GM12878 (cell line): ENCODE results near the gene IVD. TPM values are rescaled to one million over a fixed set of nuclear protein-coding genes. Genes with fewer than 3 reads are reported as not detected.

Experiments used
- BACH1 ChIP-seq: fragments of 450-650 bp; IDR thresholded peaks from 2 replicates; pipeline ENCODE4 v1.6.1; 2017; ENCODE audit warnings: mild to moderate bottlenecking, borderline replicate concordance
- BCL11A ChIP-seq: IDR thresholded peaks from 2 replicates; pipeline ENCODE4 v1.6.1; 2011; ENCODE audit warnings: low read depth, low read length
- BHLHE40 ChIP-seq, 2 experiments: fragments of 450-650 bp in 1 of 2; IDR thresholded peaks; 2 replicates each; pipeline ENCODE4 v1.6.1; 2011 to 2017; ENCODE audit warnings: low read depth in 2 of 2, borderline replicate concordance in 1 of 2, improper control_type of control experiment in 1 of 2, low read length in 1 of 2, mild to moderate bottlenecking in 1 of 2
- CEBPB ChIP-seq, 2 experiments: fragments of 150-350 bp in 1 of 2; IDR thresholded peaks; 2 replicates each; pipeline ENCODE4 v1.6.1; 2012 to 2014; ENCODE audit warnings: low read depth in 2 of 2, low read length in 2 of 2, borderline replicate concordance in 1 of 2, inconsistent platforms in 1 of 2
- DPF2 ChIP-seq: fragments of 450-650 bp; IDR thresholded peaks from 2 replicates; pipeline ENCODE4 v1.6.1; 2017; ENCODE audit warnings: mild to moderate bottlenecking
- ESRRA ChIP-seq: IDR thresholded peaks from 2 replicates; pipeline ENCODE4 v1.6.1; 2012; ENCODE audit warnings: mild to moderate bottlenecking, low read length, improper control_type of control experiment
- HDGF ChIP-seq: fragments of 450-650 bp; IDR thresholded peaks from 2 replicates; pipeline ENCODE4 v1.6.1; 2016; ENCODE audit warnings: antibody characterized with exemption
- POLR2A ChIP-seq: IDR thresholded peaks from 2 replicates; pipeline ENCODE4 v1.6.1; 2011; ENCODE audit warnings: low read depth, mild to moderate bottlenecking, low read length
- POLR2AphosphoS2 ChIP-seq: IDR thresholded peaks from 2 replicates; pipeline ENCODE4 v1.6.1; 2011; ENCODE audit warnings: low read depth, mild to moderate bottlenecking, low read length, improper control_type of control experiment, moderate library complexity
- POU2F2 ChIP-seq: IDR thresholded peaks from 3 replicates; pipeline ENCODE4 v1.6.1; 2011; ENCODE audit warnings: low read depth, mild to moderate bottlenecking, low read length, borderline replicate concordance
- RAD21 ChIP-seq: IDR thresholded peaks from 2 replicates; pipeline ENCODE4 v1.6.1; 2011; ENCODE audit warnings: mild to moderate bottlenecking, low read depth, low read length, moderate library complexity; ENCODE audit not compliant: insufficient read depth
- RB1 ChIP-seq: fragments of 450-650 bp; formaldehyde crosslinking; IDR thresholded peaks from 2 replicates; pipeline ENCODE4 v1.6.1; 2017; ENCODE audit warnings: mild to moderate bottlenecking, borderline replicate concordance
- RCOR1 ChIP-seq: conservative IDR thresholded peaks from 2 replicates; pipeline ENCODE4 v1.6.1; 2012; ENCODE audit warnings: low read depth, low read length, improper control_type of control experiment
- SIN3A ChIP-seq: IDR thresholded peaks from 2 replicates; pipeline ENCODE4 v1.6.1; 2012; ENCODE audit warnings: low read depth, low read length, improper control_type of control experiment
- SREBF2 ChIP-seq: IDR thresholded peaks from 2 replicates; pipeline ENCODE4 v1.6.1; 2012; ENCODE audit warnings: mild to moderate bottlenecking, low read length
- SUPT20H ChIP-seq: IDR thresholded peaks from 2 replicates; pipeline ENCODE4 v1.6.1; 2011; ENCODE audit warnings: low read depth, mild to moderate bottlenecking, low read length, moderate library complexity, borderline replicate concordance; ENCODE audit not compliant: control insufficient read depth
- WRNIP1 ChIP-seq: IDR thresholded peaks from 2 replicates; pipeline ENCODE4 v1.6.1; 2011; ENCODE audit warnings: low read depth, low read length, improper control_type of control experiment, borderline replicate concordance
- YBX1 ChIP-seq: fragments of 450-650 bp; IDR thresholded peaks from 2 replicates; pipeline ENCODE4 v1.6.1; 2016; ENCODE audit warnings: antibody characterized with exemption
- ZNF274 ChIP-seq: IDR thresholded peaks from one replicate; pipeline ENCODE4 v1.8.0; 2011; ENCODE audit not compliant: insufficient read length, insufficient read depth
- ZSCAN29 ChIP-seq: fragments of 450-650 bp; IDR thresholded peaks from 2 replicates; pipeline ENCODE4 v1.6.1; 2017; ENCODE audit warnings: mild to moderate bottlenecking, moderate library complexity
- ZZZ3 ChIP-seq: IDR thresholded peaks from 2 replicates; pipeline ENCODE4 v1.6.1; 2011; ENCODE audit warnings: low read depth; ENCODE audit not compliant: control insufficient read depth, insufficient read length
- polyA plus RNA-seq, 11 experiments: library from polyadenylated mRNA; depleted of rRNA in 4 of 11; unstranded in 6 of 11; stranded (reverse) in 5 of 11; fragments of >200 nt; fragmentation: Nextera tagmentation in 4 of 11; fragmentation: Illumina TruSeq in 1 of 11; extraction: Ambion mirVana in 4 of 11; extraction: Trizol in 1 of 11; gene quantifications; 1 replicate in 1 of 11; 2 replicates in 10 of 11; pipeline versions ENCODE4 v1.2.1 to v1.2.3, GENCODE V29; 2011 to 2016; ENCODE audit warnings: inconsistent platforms in 2 of 11, missing spikeins in 2 of 11, low read depth in 1 of 11
- total RNA-seq, 4 experiments: library from RNA; depleted of rRNA in 3 of 4; stranded (reverse); fragments of >200 nt in 3 of 4; fragmentation: Illumina TruSeq in 1 of 4; extraction: Trizol in 1 of 4; gene quantifications; 2 replicates each; pipeline versions ENCODE4 v1.2.1 to v1.2.3, GENCODE V29; 2013 to 2021
- TF ChIP-seq, protein P1 (sequence below): fragments of 150-350 bp; IDR thresholded peaks from 2 replicates; pipeline ENCODE4 v1.6.1; 2016; ENCODE audit warnings: low read depth, low read length
- TF ChIP-seq, protein P2 (sequence below), 3 experiments: IDR thresholded peaks in 2 of 3; conservative IDR thresholded peaks in 1 of 3; 2 replicates each; pipeline ENCODE4 v1.5.1; 2011; ENCODE audit warnings: low read depth in 3 of 3, low read length in 3 of 3, mild to moderate bottlenecking in 3 of 3, control low read depth in 2 of 3, moderate library complexity in 2 of 3, inconsistent platforms in 1 of 3, mixed read lengths in 1 of 3; ENCODE audit not compliant: control insufficient read depth in 2 of 3, insufficient read depth in 1 of 3; ENCODE audit errors: extremely low read depth in 1 of 3
- TF ChIP-seq, protein P3 (sequence below): fragments of 450-650 bp; IDR thresholded peaks from 2 replicates; pipeline ENCODE4 v1.6.1; 2014; ENCODE audit warnings: mild to moderate bottlenecking

Gene IVD
- total and polyA plus RNA-seq, 10 of the 15 experiments (the other 5 are each of a cell fraction or from before 2014, with no cell fraction given) = 5.3 to 59.8 (median 45.7) TPM

DNA sequence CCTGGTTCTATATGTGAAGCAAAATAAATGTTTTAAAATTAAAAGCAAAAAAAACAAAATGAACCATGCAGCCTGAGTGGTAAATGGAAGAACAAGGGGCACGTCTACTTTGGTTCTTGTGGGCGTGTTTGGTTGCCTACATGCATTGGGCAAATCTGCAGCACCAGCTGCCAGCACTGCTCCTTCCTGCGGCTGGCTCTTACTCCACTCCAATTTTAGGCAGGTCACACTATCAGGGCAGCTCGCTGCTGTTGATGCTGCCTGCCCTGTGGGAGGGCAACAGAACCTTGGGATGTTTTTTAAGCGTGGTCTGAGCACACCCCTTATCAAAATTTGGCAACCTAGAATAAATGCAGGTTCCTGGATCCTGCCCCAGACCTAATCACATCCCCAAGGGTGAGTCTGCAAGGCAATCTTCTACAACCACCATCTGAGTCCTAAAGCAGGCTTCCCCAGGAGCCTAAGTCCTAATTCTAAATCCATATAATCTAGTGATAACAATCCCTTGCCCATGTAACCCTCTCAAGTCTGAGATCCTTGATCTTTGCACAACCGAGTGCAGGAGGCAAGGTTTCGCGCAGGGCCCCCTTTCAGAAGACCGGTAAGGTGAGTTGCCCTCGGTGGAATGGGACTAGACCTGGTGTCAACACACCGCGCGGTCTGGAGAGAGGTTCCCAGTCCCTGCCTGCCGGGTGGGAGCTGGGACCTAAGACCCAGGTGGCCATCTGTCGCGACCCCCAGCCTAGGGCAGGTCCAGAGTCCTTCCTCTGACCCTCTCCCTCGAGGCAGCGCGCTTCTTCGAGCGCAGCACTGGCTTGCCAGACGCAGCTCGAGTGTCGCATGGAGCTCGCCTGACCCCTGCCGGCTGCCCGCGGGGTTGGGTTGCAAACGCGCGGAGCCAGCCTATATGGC is 15.9 kb downstream of the IVD start (continued):
- TF ChIP-seq WRNIP1 (no peak), POLR2A (peak; percentile 73), SUPT20H (no peak), BCL11A (no peak), RB1 (0 out of 2 replicates have a peak, but pooled peaks have one; percentile 74), POLR2AphosphoS2 (peak; percentile 63; the same call in 1 of the 2 replicates), ZSCAN29 (no peak), RCOR1 (no peak), RAD21 (peak; percentile 95), BHLHE40 (IDR thresholded peaks at IDR 0.05; ENCODE audit: borderline replicate concordance in 1 of 2, low read depth in 2 of 2, low read length in 1 of 2) (0 out of 4 replicates have a peak, but pooled peaks of 1 of the 2 experiments have one; percentile 43), HDGF (no peak), ZNF274 (no peak), POU2F2 (peak; percentile 55; the same call in 2 of the 3 replicates), SIN3A (no peak), DPF2 (0 out of 2 replicates have a peak, but pooled peaks have one; percentile 30), BACH1 (peak; percentile 72), SREBF2 (no peak), ZZZ3 (no peak), CEBPB (IDR thresholded peaks at IDR 0.05; ENCODE audit: borderline replicate concordance in 1 of 2, low read depth in 2 of 2, low read length in 2 of 2) (no peak), ESRRA (no peak), YBX1 (no peak)
- TF ChIP-seq, protein P1, sequence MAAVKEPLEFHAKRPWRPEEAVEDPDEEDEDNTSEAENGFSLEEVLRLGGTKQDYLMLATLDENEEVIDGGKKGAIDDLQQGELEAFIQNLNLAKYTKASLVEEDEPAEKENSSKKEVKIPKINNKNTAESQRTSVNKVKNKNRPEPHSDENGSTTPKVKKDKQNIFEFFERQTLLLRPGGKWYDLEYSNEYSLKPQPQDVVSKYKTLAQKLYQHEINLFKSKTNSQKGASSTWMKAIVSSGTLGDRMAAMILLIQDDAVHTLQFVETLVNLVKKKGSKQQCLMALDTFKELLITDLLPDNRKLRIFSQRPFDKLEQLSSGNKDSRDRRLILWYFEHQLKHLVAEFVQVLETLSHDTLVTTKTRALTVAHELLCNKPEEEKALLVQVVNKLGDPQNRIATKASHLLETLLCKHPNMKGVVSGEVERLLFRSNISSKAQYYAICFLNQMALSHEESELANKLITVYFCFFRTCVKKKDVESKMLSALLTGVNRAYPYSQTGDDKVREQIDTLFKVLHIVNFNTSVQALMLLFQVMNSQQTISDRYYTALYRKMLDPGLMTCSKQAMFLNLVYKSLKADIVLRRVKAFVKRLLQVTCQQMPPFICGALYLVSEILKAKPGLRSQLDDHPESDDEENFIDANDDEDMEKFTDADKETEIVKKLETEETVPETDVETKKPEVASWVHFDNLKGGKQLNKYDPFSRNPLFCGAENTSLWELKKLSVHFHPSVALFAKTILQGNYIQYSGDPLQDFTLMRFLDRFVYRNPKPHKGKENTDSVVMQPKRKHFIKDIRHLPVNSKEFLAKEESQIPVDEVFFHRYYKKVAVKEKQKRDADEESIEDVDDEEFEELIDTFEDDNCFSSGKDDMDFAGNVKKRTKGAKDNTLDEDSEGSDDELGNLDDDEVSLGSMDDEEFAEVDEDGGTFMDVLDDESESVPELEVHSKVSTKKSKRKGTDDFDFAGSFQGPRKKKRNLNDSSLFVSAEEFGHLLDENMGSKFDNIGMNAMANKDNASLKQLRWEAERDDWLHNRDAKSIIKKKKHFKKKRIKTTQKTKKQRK = no peak
- TF ChIP-seq, protein P2, sequence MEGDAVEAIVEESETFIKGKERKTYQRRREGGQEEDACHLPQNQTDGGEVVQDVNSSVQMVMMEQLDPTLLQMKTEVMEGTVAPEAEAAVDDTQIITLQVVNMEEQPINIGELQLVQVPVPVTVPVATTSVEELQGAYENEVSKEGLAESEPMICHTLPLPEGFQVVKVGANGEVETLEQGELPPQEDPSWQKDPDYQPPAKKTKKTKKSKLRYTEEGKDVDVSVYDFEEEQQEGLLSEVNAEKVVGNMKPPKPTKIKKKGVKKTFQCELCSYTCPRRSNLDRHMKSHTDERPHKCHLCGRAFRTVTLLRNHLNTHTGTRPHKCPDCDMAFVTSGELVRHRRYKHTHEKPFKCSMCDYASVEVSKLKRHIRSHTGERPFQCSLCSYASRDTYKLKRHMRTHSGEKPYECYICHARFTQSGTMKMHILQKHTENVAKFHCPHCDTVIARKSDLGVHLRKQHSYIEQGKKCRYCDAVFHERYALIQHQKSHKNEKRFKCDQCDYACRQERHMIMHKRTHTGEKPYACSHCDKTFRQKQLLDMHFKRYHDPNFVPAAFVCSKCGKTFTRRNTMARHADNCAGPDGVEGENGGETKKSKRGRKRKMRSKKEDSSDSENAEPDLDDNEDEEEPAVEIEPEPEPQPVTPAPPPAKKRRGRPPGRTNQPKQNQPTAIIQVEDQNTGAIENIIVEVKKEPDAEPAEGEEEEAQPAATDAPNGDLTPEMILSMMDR (IDR thresholded peaks at IDR 0.05 in 2 of 3, conservative IDR thresholded peaks at IDR 0.05 in 1 of 3; ENCODE audit: control insufficient read depth in 2 of 3, extremely low read depth in 1 of 3, insufficient read depth in 1 of 3, low read depth in 3 of 3, low read length in 3 of 3) = peak; percentile 93 to 98 (median 97)
- TF ChIP-seq, protein P3, sequence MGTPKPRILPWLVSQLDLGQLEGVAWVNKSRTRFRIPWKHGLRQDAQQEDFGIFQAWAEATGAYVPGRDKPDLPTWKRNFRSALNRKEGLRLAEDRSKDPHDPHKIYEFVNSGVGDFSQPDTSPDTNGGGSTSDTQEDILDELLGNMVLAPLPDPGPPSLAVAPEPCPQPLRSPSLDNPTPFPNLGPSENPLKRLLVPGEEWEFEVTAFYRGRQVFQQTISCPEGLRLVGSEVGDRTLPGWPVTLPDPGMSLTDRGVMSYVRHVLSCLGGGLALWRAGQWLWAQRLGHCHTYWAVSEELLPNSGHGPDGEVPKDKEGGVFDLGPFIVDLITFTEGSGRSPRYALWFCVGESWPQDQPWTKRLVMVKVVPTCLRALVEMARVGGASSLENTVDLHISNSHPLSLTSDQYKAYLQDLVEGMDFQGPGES = no peak
